ENCODE data around the gene NUMBL. TPM values are rescaled to one million over a fixed set of nuclear protein-coding genes. Genes with fewer than 3 reads are reported as not detected.
A peak's percentile ranks its signal among the peaks of the same experiment; 100 is the strongest.

Gene NUMBL
- total and polyA plus RNA-seq, 2 donors, result 2.0 to 15.3 TPM

GRCh38 chr19:40677156-40677555 lies 13.3 kb downstream of the NUMBL start:
- Histone ChIP-seq H3K36me3 (ENCODE audit: control insufficient read depth in 2 of 2, insufficient read depth in 2 of 2, low read length in 1 of 2) (peaks cover 3 to 25% of the 10 kb centered on the region in 2 donors), H3K27me3 (ENCODE audit: control insufficient read depth in 2 of 2, insufficient read depth in 1 of 2, low read length in 1 of 2) (no peaks in the 10 kb centered on the region), H3K9me3 (ENCODE audit: control insufficient read depth in 2 of 2, insufficient read depth in 1 of 2, low read length in 1 of 2) (no peaks in the 10 kb centered on the region), H3K4me1 (ENCODE audit: control insufficient read depth in 2 of 2, insufficient read depth in 2 of 2, low read length in 2 of 2) (peaks cover 0 to 8% of the 10 kb centered on the region in 2 donors), H3K4me3 (ENCODE audit: low read length in 2 of 2) (no peak overlapping the region), H3K27ac (ENCODE audit: low read depth in 1 of 2, low read length in 1 of 2) (no peak overlapping the region)
- WGBS, result 98% methylated on average over 23 of the region's 23 CpGs
- DNase-seq (ENCODE audit: low read depth in 6 of 9, low spot score in 9 of 9), result no peak

- peaks cover 0 to 8% of the 10 kb centered on the region in 2 donors for H3K4me1 ChIP-seq (ENCODE audit: control insufficient read depth in 2 of 2, insufficient read depth in 2 of 2, low read length in 2 of 2)
- H3K4me3 ChIP-seq (ENCODE audit: low read length in 2 of 2), result no peak overlapping the region
- DNase-seq (ENCODE audit: low read depth in 6 of 9, low spot score in 9 of 9), result peak in 1 of 9 donors; percentile 24
- no peaks in the 10 kb centered on the region for H3K27me3 ChIP-seq (ENCODE audit: control insufficient read depth in 2 of 2, insufficient read depth in 1 of 2, low read length in 1 of 2)
- H3K9me3 ChIP-seq (ENCODE audit: control insufficient read depth in 2 of 2, insufficient read depth in 1 of 2, low read length in 1 of 2), result peaks cover 0 to 10% of the 10 kb centered on the region in 2 donors
- 66% methylated on average over 3 of the region's 3 CpGs for WGBS
- no peak overlapping the region for H3K27ac ChIP-seq (ENCODE audit: low read depth in 1 of 2, low read length in 1 of 2)
- peaks cover 8 to 28% of the 10 kb centered on the region in 2 donors for H3K36me3 ChIP-seq (ENCODE audit: control insufficient read depth in 2 of 2, insufficient read depth in 2 of 2, low read length in 1 of 2)
These were observed 16.2 kb downstream of the NUMBL start for GRCh38 chr19:40674291-40674690.

- Histone ChIP-seq H3K27ac (ENCODE audit: low read depth in 1 of 2, low read length in 1 of 2) (no peak overlapping the region), H3K4me1 (ENCODE audit: control insufficient read depth in 2 of 2, insufficient read depth in 2 of 2, low read length in 2 of 2) (peaks cover 0 to 8% of the 10 kb centered on the region in 2 donors), H3K9me3 (ENCODE audit: control insufficient read depth in 2 of 2, insufficient read depth in 1 of 2, low read length in 1 of 2) (peaks cover 0 to 10% of the 10 kb centered on the region in 2 donors), H3K36me3 (ENCODE audit: control insufficient read depth in 2 of 2, insufficient read depth in 2 of 2, low read length in 1 of 2) (peaks cover 12 to 28% of the 10 kb centered on the region in 2 donors), H3K27me3 (ENCODE audit: control insufficient read depth in 2 of 2, insufficient read depth in 1 of 2, low read length in 1 of 2) (no peaks in the 10 kb centered on the region), H3K4me3 (ENCODE audit: low read length in 2 of 2) (no peak overlapping the region)
- 91% methylated on average over 11 of the region's 11 CpGs for WGBS
- DNase-seq (ENCODE audit: low read depth in 6 of 9, low spot score in 9 of 9), result no peak
These were observed 17.1 kb downstream of the NUMBL start for GRCh38 chr19:40673397-40673796.

GRCh38 chr19:40672573-40673299 lies 17.7 kb downstream of the NUMBL start:
- peaks cover 12 to 26% of the 10 kb centered on the region in 2 donors for H3K36me3 ChIP-seq (ENCODE audit: control insufficient read depth in 2 of 2, insufficient read depth in 2 of 2, low read length in 1 of 2)
- no peak overlapping the region for H3K4me3 ChIP-seq (ENCODE audit: low read length in 2 of 2)
- H3K9me3 ChIP-seq (ENCODE audit: control insufficient read depth in 2 of 2, insufficient read depth in 1 of 2, low read length in 1 of 2), result peaks cover 0 to 10% of the 10 kb centered on the region in 2 donors
- no peak overlapping the region for H3K27ac ChIP-seq (ENCODE audit: low read depth in 1 of 2, low read length in 1 of 2)
- DNase-seq (ENCODE audit: low read depth in 6 of 9, low spot score in 9 of 9), result no peak
- WGBS, result 97% methylated on average over 7 of the region's 7 CpGs
- H3K27me3 ChIP-seq (ENCODE audit: control insufficient read depth in 2 of 2, insufficient read depth in 1 of 2, low read length in 1 of 2), result no peaks in the 10 kb centered on the region
- peaks cover 0 to 8% of the 10 kb centered on the region in 2 donors for H3K4me1 ChIP-seq (ENCODE audit: control insufficient read depth in 2 of 2, insufficient read depth in 2 of 2, low read length in 2 of 2)

- 92% methylated on average over 2 of the region's 2 CpGs for WGBS
- H3K4me3 ChIP-seq (ENCODE audit: low read length in 2 of 2), result no peak overlapping the region
- peaks cover 0 to 8% of the 10 kb centered on the region in 2 donors for H3K4me1 ChIP-seq (ENCODE audit: control insufficient read depth in 2 of 2, insufficient read depth in 2 of 2, low read length in 2 of 2)
- no peaks in the 10 kb centered on the region for H3K27me3 ChIP-seq (ENCODE audit: control insufficient read depth in 2 of 2, insufficient read depth in 1 of 2, low read length in 1 of 2)
- no peak for DNase-seq (ENCODE audit: low read depth in 6 of 9, low spot score in 9 of 9)
- peaks cover 0 to 10% of the 10 kb centered on the region in 2 donors for H3K9me3 ChIP-seq (ENCODE audit: control insufficient read depth in 2 of 2, insufficient read depth in 1 of 2, low read length in 1 of 2)
- H3K27ac ChIP-seq (ENCODE audit: low read depth in 1 of 2, low read length in 1 of 2), result no peak overlapping the region
- peaks cover 12 to 23% of the 10 kb centered on the region in 2 donors for H3K36me3 ChIP-seq (ENCODE audit: control insufficient read depth in 2 of 2, insufficient read depth in 2 of 2, low read length in 1 of 2)
These were observed 18.4 kb downstream of the NUMBL start for GRCh38 chr19:40672038-40672437.

- peaks cover 12 to 22% of the 10 kb centered on the region in 2 donors for H3K36me3 ChIP-seq (ENCODE audit: control insufficient read depth in 2 of 2, insufficient read depth in 2 of 2, low read length in 1 of 2)
- no peaks in the 10 kb centered on the region for H3K27me3 ChIP-seq (ENCODE audit: control insufficient read depth in 2 of 2, insufficient read depth in 1 of 2, low read length in 1 of 2)
- H3K9me3 ChIP-seq (ENCODE audit: control insufficient read depth in 2 of 2, insufficient read depth in 1 of 2, low read length in 1 of 2), result peaks cover 0 to 10% of the 10 kb centered on the region in 2 donors
- WGBS, result 96% methylated on average over 9 of the region's 9 CpGs
- DNase-seq (ENCODE audit: low read depth in 6 of 9, low spot score in 9 of 9), result no peak
- H3K27ac ChIP-seq (ENCODE audit: low read depth in 1 of 2, low read length in 1 of 2), result no peak overlapping the region
- H3K4me1 ChIP-seq (ENCODE audit: control insufficient read depth in 2 of 2, insufficient read depth in 2 of 2, low read length in 2 of 2), result peaks cover 0 to 8% of the 10 kb centered on the region in 2 donors
- no peak overlapping the region for H3K4me3 ChIP-seq (ENCODE audit: low read length in 2 of 2)
These were observed 19.0 kb downstream of the NUMBL start for GRCh38 chr19:40671404-40671803.

- DNase-seq (ENCODE audit: low read depth in 6 of 9, low spot score in 9 of 9), result no peak
- WGBS, result 97% methylated on average over 7 of the region's 7 CpGs
- Histone ChIP-seq H3K27me3 (ENCODE audit: control insufficient read depth in 2 of 2, insufficient read depth in 1 of 2, low read length in 1 of 2) (no peaks in the 10 kb centered on the region), H3K27ac (ENCODE audit: low read depth in 1 of 2, low read length in 1 of 2) (no peak overlapping the region), H3K36me3 (ENCODE audit: control insufficient read depth in 2 of 2, insufficient read depth in 2 of 2, low read length in 1 of 2) (peaks cover 12 to 18% of the 10 kb centered on the region in 2 donors), H3K4me3 (ENCODE audit: low read length in 2 of 2) (no peak overlapping the region), H3K4me1 (ENCODE audit: control insufficient read depth in 2 of 2, insufficient read depth in 2 of 2, low read length in 2 of 2) (peaks cover 0 to 3% of the 10 kb centered on the region in 2 donors), H3K9me3 (ENCODE audit: control insufficient read depth in 2 of 2, insufficient read depth in 1 of 2, low read length in 1 of 2) (peaks cover 0 to 10% of the 10 kb centered on the region in 2 donors)
These were observed 21.3 kb downstream of the NUMBL start for GRCh38 chr19:40668991-40669614.

GRCh38 chr19:40667602-40668001 lies 22.8 kb downstream of the NUMBL start:
- no peak for DNase-seq (ENCODE audit: low read depth in 6 of 9, low spot score in 9 of 9)
- H3K36me3 ChIP-seq (ENCODE audit: control insufficient read depth in 2 of 2, insufficient read depth in 2 of 2, low read length in 1 of 2), result peaks cover 9 to 12% of the 10 kb centered on the region in 2 donors
- peaks cover 0 to 7% of the 10 kb centered on the region in 2 donors for H3K27me3 ChIP-seq (ENCODE audit: control insufficient read depth in 2 of 2, insufficient read depth in 1 of 2, low read length in 1 of 2)
- H3K4me1 ChIP-seq (ENCODE audit: control insufficient read depth in 2 of 2, insufficient read depth in 2 of 2, low read length in 2 of 2), result peaks cover 8 to 11% of the 10 kb centered on the region in 2 donors
- H3K27ac ChIP-seq (ENCODE audit: low read depth in 1 of 2, low read length in 1 of 2), result no peak overlapping the region
- peaks cover 0 to 10% of the 10 kb centered on the region in 2 donors for H3K9me3 ChIP-seq (ENCODE audit: control insufficient read depth in 2 of 2, insufficient read depth in 1 of 2, low read length in 1 of 2)
- no peak overlapping the region for H3K4me3 ChIP-seq (ENCODE audit: low read length in 2 of 2)
- WGBS, result 98% methylated on average over 14 of the region's 14 CpGs

GRCh38 chr19:40666803-40667438 lies 23.5 kb downstream of the NUMBL start:
- no peak for DNase-seq (ENCODE audit: low read depth in 6 of 9, low spot score in 9 of 9)
- peaks cover 9 to 12% of the 10 kb centered on the region in 2 donors for H3K36me3 ChIP-seq (ENCODE audit: control insufficient read depth in 2 of 2, insufficient read depth in 2 of 2, low read length in 1 of 2)
- 96% methylated on average over 14 of the region's 14 CpGs for WGBS
- H3K27ac ChIP-seq (ENCODE audit: low read depth in 1 of 2, low read length in 1 of 2), result no peak overlapping the region
- H3K27me3 ChIP-seq (ENCODE audit: control insufficient read depth in 2 of 2, insufficient read depth in 1 of 2, low read length in 1 of 2), result peaks cover 0 to 7% of the 10 kb centered on the region in 2 donors
- H3K4me1 ChIP-seq (ENCODE audit: control insufficient read depth in 2 of 2, insufficient read depth in 2 of 2, low read length in 2 of 2), result peaks cover 8 to 11% of the 10 kb centered on the region in 2 donors
- peaks cover 0 to 10% of the 10 kb centered on the region in 2 donors for H3K9me3 ChIP-seq (ENCODE audit: control insufficient read depth in 2 of 2, insufficient read depth in 1 of 2, low read length in 1 of 2)
- H3K4me3 ChIP-seq (ENCODE audit: low read length in 2 of 2), result no peak overlapping the region

All from thymus (tissue), 11 donors.